GM19468 (cell line): ENCODE results near the gene OR4F6.
"Not testable (repeated sequence)": the region's sequence is repeated elsewhere in the genome, so short reads cannot be mapped to it uniquely, and the experiment has no call there.

ENCODE experiments used
- ATAC-seq: cut with Tn5 transposase; IDR thresholded peaks from one replicate; pipeline ENCODE4 v1.9.1; 2021; ENCODE audit warnings: mild to moderate bottlenecking, moderate library complexity, moderate number of reproducible peaks; ENCODE audit not compliant: unreplicated experiment; ENCODE audit errors: extremely low read depth

Gene OR4F6, protein sequence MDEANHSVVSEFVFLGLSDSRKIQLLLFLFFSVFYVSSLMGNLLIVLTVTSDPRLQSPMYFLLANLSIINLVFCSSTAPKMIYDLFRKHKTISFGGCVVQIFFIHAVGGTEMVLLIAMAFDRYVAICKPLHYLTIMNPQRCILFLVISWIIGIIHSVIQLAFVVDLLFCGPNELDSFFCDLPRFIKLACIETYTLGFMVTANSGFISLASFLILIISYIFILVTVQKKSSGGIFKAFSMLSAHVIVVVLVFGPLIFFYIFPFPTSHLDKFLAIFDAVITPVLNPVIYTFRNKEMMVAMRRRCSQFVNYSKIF

DNA sequence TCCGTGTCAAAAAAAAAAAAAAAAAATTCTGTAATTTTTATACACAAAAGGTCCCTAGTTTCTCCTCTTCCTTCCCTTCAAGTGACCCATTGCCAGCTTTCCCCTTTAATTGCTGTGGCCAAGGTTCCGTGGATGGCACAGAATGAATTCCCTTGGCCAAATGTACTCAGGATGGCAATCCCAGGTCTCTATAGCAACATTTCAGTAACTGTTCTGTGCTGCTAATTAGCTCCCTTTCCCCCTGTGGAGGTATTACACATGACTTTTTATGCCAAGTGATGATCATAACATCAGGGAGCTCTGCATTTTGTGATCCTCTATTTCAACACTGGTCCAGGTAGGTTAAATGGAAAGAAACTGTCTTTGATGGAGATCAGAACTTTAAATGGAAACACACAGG, at the start of gene OR4F6:
TSS of gene OR4F6 (plus strand) at position 301 of the 400 bp plus-strand sequence. CDS start 2,211 bp downstream, outside the sequence.
- no peak for ATAC-seq

DNA sequence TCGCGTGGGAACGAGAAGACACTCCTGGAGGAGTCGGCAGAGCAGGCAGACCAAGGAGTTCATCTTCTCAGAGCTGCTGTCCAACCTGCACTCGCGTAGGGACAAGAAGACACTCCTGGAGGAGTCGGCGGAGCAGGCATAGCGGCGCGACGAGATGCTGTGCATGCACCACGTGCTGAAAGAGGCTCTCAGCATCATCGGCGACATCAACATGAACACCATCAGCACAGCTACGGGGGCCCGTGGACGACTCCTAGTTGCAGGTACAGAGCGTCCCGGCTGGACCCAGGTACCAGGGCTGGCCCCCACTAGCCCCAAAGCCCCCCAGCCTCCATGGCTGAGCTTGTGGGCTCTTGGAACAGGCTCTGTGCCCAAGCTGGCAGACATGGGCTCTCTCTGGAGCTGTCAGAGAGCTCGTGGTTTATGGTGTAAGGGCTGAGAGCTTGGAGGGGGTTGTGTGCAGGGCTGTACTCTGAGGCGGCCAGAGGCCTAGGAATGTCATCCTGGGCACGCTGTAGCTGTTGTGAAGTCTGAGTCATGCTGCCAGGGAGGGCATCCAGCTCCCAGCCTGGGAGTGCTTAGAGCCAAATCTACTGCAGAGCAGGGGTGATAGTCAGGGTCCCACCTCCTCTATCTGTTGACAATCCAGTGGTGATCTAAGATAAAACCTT, 38.5 kb upstream of the OR4F6 start:
- ATAC-seq = not testable (repeated sequence)

DNA sequence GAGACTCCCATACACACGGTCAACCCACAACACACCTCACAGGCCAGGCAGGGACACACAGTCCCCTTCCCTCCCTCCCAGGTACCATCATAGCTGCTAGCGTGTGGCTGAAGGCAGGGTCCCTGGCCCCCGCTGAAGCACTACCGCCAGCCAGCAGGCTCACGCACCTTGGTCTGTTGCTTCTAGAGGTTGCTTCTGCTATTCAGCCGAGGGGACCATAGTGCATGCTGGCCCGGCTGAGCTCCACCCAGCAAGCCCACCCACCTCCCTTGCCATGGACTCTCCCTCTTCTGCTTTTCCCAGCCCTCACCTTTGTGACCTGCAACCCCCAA, 38.0 kb upstream of the OR4F6 start:
- ATAC-seq = not testable (repeated sequence)

DNA sequence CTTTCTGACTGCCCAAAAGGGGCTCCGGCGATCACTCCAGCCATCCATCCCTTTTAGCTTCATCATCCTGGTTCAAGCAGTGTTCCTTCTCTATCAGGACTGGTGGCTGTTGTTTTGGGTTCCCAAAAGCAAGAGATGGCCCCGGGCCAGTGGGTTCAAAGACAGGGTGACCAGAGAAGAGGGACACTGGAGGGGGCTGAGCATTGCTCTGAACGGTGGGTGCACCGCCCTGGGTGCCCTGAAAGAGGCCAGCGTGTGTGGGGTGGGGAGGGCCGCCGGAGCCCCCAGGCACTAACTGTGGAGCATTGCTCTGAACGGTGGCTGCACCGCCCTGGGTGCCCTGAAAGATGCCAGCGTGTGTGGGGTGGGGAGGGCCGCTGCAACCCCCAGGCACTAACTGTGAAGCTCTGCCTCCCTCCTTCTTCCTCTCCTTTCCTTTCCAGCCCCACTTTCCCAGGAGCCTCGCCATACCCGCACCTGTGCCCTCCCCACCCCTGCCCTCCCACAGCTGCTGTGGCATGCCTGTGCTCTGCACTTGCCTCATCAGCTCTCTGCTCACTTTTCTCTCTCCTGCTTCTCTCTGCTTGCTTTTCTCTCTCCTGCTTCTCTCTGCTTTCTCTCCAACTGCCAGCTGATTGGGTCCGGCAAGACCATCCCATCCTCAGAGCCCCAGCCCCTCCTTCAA, 37.4 kb upstream of the OR4F6 start:
- ATAC-seq = no peak

DNA sequence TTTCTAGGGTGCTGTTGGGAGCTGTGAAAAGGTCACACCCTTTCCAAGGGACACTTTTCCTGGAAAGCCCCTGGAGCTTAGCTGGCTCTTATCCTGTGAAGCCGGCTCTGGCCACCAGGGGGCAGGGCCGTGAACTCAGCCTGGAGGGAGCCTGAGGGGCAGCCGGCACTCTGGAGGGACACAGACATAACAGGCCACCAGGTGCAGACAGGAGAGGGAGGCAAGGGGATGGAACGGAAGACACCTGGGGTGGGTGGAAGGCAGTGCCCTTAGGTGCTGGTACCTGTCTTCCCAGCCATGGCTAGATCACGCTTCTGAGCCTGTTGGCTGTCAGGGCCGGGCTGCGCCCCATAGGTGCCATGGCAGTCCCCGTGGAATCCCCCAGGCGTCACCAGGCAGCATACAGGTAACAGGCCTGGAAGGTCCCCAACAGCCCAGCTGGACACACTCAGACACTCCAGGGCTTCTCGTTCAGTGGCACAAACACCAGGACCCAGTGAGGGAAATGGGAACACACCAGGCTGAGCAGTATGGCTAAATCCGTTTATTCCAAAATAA, 36.1 kb upstream of the OR4F6 start:
- not testable (repeated sequence) for ATAC-seq

DNA sequence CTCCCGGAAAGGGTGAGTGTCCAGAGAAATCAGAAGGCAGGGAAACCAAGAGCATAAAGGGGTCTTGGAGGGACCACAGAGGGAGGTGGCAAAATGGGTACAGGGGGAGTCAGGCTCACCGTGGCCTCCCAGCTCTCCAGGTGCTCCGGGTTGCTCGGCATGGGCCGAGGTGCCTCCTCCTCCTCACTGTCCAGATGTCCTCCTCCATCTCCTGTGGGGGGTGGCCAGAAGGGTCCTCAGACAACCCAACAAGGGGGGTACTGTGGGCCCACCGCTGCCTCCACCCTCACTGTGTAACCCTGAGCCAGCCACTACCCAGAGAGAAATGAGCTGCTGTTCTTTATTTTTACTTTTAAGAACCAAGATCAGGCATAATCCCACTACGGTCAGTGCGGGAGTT, 30.4 kb upstream of the OR4F6 start:
- no peak for ATAC-seq

DNA sequence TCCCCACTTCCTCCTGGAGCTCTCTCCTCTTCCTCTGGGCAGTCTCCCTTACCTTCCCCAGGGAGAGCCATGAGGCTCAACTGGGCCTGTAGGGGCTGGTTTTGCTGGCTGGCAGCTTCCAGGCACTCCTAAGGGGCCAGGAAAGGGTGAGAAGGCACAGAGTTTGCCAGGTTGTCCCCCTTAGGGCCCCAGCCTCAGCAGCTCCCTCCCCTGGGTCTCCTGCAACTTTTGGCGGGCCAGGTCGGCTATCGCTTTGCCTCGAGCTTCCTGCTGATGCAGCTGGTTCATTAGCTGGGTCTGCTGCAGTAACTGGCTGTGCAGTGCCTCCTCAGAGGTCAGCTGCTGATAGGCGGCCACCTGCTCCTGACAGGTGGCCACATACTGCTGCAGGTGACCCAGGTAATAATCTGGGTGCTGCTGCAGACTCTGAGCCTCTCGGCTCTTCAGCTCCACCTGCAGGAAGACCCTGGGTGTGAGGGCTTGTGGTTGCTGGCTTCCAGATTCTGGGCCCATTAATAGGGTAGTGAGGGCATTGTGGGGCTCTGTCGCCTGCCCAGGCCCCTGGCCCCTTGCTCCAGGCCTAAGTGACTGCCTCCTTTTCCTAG, 29.7 kb upstream of the OR4F6 start:
- ATAC-seq = no peak

DNA sequence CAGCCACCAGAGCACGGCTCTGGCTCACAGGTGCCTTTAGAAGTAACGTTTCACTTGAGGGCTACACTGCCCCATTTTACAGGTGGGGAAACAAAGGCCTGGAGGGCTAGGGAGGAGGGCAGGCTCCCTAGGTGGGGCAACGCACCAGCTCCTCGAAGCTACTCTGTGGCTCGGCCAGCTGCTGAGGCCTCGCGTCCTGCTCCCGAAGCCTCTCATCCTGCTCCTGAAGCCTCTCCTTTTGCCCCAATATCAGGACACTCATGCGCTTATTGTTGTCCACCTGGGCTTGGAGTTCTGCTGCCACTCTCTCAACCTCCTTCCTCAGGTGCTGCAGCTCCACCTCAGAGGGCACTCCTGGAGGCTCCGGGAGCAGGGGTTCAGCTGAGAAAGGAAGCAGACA, 28.2 kb upstream of the OR4F6 start:
- ATAC-seq = no peak

DNA sequence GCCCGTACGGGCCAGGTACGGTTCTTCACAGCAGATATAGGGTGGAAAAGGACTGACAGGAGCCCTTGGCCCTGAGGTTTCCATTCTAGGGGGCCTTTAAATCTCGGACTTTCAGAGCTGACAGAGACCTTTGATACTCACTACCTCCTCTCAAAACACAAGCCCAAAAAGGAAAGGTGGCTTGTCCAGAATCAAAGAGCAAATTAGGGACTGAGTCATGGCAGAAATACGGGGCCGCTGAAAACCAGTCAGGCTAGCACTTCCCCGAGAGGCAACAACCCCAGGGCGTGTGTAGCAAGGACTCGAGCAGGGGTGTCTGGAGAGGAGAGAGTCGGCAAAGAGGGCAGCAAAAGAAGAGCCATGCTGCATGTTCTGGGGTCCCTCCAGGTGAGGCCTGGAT, 24.7 kb upstream of the OR4F6 start:
- ATAC-seq = not testable (repeated sequence)

DNA sequence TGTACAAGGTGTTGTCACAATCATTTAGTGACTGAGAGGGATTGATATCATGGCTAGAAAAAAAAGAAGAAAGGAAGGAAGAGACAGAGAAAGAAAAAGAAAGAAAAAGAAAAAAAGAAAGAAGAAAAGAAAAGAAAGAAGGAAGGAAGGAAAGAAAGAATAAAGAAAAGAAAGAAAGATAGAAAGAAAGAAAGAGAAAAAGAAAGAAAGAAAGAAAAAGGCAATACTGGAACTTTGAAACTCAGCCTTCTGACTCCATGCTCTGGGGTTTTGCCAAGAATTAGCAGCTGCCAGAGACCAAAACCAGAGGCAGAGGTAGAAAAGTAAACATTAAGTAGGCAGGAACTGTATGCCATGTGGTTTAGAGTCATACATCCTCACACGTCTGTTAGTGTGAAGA, 23.1 kb upstream of the OR4F6 start:
- ATAC-seq = not testable (repeated sequence)

DNA sequence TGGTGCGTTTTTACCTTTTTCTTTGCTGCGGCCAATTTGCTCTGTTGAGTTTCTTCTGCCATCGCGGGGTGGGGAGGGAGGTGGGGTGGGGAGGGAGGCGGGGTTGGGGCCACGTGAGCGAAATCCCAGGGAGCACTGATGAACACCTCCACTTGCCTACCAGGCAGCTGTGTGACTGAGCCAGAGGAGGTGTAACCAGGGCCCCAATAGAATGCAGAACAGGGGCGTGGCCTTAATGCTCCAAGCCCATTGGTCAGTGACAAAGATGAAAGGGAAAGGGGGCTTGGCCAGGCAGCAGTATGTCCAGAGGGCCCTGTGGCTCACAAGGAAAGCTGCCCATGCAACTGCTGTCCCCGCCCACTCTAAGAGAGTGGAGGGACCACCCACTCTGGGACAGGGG, 21.4 kb upstream of the OR4F6 start:
- ATAC-seq = no peak

DNA sequence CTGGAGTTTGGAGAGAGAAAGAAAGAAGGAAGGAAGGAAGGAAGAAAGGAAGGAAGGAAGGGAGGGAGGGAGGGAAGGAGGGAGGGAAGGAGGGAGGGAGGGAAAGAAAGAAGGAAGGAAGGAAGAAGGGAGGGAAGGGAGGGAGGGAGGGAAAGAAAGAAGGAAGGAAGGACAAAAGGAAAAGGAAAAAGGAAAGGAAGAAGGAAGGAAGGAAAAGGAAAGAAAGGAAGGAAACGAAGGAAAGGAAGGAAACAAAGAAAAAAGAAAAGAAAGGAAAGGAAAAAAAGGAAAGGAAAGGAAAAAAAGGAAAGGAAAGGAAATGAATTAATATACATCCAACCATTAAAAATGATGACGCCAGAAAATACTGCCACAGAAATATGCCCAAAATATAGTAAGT, 18.7 kb upstream of the OR4F6 start:
- no peak for ATAC-seq

DNA sequence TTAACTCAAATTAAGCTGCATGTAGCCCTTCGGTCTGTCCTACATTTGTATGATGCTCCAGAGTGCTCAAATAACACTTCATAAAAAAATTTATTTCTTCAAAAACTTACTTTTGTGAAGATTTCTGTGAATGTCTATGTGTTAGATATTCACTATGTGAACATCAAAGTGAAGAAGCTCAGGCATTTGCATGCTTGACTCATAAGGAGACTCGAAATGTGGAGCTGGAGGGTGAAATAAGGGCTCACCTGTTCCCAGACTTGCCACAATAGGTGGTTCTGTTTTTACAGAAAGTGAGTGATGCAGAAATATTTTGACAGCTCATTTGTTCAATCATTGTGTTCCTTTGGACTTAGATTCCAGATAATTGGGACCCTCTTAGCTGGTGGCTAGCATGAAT, 16.9 kb upstream of the OR4F6 start:
- ATAC-seq = not testable (repeated sequence)

DNA sequence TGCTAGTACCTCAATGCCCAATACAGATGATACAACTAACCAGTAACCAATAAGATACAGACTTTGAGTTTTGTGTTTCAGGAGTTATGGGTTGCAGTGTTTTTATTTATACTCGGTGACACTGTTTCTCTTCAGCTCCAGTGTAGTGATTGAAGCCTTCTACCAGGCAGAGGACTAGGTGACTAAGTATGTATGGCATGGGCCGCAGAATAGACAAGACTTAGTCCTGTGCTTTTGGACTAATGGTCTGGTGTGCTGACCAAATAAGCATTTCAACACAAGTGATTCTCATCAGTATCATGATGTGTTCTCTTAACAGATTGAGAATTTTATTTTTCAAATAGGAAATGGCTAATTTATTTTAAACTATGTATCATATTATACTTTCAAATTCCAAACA, 15.3 kb upstream of the OR4F6 start:
- not testable (repeated sequence) for ATAC-seq

DNA sequence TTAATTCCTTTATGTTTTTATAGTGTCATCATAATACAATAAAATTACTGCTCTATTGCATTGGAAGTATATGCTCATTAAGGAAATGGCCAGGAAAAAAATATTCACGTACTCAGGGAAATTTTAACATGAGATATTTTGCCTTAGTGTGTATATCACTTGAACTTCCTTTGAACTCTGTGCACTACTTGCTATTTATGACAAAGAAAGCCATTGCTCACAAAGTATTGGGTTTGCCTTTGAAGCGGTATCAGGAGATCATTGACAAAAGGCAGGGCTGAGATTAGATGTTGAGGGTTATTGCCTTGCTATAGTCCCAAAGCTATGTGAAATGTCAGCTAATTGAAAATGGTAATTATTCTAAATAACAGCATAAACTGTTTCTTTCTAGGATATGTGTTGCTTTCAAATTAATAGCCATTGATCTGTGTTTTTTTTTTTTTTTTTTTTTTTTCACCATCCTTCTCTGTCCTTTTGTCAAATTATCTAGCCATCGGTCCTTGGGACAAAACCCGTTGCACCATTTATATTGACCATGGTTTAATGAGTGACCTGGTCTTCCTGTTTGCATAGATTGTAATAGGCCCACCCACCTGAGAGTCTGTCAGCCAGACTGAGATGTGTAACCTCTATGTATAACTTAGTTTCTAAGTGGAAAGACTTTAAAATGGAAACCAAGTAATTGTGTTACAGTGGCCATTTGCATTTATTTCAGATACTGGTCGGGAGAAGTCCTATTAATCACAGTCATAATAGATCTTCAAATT, 14.6 kb upstream of the OR4F6 start:
- not testable (repeated sequence) for ATAC-seq

DNA sequence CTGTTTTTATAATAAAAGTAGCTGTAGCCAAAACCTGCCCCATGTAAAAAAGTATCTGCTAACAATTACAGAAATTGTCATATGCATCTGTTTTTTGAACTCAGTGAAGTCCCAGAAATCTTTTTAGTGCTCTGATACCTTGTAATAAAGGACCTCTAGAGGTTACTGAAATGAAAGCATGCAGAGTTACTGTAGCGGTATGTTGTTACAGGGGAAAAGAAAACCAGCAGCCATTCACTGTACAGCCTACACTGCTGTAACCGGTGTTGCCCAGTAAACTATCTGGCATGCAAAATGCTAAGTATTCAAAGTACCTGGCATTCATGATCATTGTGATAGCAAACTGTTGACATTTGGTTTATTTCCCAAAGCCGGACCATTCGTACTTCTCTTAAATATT, 12.6 kb upstream of the OR4F6 start:
- ATAC-seq = not testable (repeated sequence)

DNA sequence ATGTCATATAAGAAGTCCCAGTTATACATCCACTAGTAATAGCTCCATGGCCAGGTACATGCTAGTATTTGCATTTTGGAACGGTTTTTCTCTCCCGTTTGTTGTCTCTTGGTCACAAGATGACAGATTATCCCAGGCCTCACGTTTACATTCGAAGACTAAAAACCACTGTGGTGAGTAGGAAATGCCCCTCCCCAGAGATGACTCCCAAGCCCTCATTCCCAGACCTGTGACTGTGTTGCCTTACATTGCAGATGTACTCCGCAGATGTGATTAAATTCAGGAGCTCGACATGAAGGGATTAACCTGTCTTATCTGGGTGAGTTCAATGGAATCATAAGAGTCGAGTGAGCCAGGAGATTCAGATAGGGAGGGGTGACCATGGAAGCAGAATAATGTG, 9.3 kb upstream of the OR4F6 start:
- ATAC-seq = not testable (repeated sequence)

DNA sequence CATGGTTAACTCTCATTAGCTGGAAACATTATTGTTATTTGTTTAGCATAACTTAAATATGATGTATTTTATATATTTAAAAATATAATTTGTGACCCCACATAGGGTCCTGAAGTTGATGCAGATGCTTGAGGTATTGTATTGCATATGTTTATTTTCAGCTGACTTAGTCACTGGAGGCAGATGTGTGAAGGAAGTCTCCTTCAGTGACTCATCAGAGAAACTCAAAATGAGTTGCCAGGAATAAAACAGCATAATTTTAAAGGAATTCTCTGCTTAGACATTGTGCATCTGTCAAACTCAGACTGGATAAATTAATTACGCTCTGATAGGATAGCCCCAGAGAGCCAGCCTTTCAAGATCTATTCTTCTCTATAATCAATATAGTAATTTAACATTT, 7.9 kb upstream of the OR4F6 start:
- no peak for ATAC-seq

DNA sequence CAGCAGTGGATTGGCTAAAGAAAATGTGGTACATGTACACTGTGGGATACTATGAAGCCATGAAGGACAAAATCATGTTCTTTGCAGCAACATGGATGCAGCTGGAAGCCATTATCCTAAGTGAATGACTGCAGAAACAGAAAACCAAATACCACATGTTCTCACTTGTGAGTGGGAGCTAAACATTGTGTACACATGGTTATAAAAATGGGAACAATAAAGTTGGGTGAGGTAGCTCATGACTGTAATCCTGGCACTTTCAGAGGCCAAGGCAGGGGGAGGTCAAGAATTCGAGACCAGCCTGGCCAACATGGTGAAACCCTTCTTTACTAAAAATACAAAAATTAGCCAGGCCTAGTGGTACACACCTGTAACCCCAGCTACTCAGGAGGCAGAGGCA, 3.6 kb upstream of the OR4F6 start:
- ATAC-seq = no peak

DNA sequence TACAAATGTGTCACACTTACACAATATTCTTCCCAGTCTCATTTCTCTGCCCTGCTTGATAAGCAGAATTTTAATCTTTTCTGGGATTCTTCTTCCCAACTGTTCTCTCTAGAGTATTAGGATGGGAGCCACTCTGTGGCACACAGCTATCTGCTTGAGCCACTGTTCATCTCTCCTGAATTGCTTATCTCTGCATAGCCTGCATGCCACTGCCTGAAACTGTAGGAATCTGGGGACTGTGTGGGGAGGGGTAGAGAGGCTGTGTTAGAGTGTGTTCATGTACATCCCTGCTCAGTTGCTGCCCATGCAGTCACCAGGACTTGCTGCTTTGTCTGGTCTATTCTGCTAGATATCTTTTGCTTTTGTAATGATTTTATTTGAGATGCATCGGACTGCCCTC, 2.3 kb upstream of the OR4F6 start:
- no peak for ATAC-seq
